C4-2B (cell line): Measurements from ENCODE around the gene CHCHD2.

Experiments
- CTCF ChIP-seq: fragments of 450-650 bp; conservative IDR thresholded peaks from 2 replicates; pipeline ENCODE4 v1.5.1; 2017; ENCODE audit warnings: mild to moderate bottlenecking
- ZFX ChIP-seq: fragments of 450-650 bp; IDR thresholded peaks from 2 replicates; pipeline ENCODE4 v1.6.1; 2017

GRCh38 chr7:56074371-56074791 lies 31.9 kb downstream of the CHCHD2 start:
- TF ChIP-seq CTCF (peak; percentile 97), ZFX (no peak)
